ENCODE measurements around the gene TRPM1. TPM values are rescaled to one million over a fixed set of nuclear protein-coding genes. Genes with fewer than 3 reads are reported as not detected.

The TRPM1 gene
- total RNA-seq, 2 donors from 2014 or later: not detected

DNA sequence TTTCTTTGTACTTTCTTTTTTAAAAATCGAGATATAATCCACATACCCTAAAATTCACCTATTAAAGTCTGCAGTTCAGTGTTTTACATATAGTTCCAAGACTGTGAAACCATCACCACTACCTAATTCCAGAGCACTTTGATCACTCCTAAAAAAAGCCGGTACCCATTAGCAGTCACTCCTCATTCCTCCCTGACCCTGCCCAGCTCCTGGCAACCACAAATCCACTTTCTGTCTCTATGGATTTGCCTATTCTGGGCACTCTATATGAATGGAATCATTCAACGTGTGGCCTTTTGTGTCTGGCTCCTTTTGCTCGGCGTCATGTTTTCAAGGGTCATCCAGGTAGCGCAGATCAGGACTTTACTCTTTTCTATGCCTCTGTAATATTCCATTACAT is 17.3 kb downstream of the TRPM1 start:
- H3K27ac Mint-ChIP-seq: no peak overlapping the region
- peaks cover 10% of the 10 kb centered on the region for H3K27me3 Mint-ChIP-seq (ENCODE audit: low read depth)
- no peak for ATAC-seq (replicated peaks in 1 of 2)
- DNase-seq: no peak
- peaks cover 9% of the 10 kb centered on the region for H3K4me1 Mint-ChIP-seq (ENCODE audit: low read depth)
- H3K4me3 Mint-ChIP-seq: no peak overlapping the region
- no peaks in the 10 kb centered on the region for H3K9me3 Mint-ChIP-seq
- no peaks in the 10 kb centered on the region for H3K36me3 Mint-ChIP-seq (ENCODE audit: insufficient read depth in 2 of 2)

DNA sequence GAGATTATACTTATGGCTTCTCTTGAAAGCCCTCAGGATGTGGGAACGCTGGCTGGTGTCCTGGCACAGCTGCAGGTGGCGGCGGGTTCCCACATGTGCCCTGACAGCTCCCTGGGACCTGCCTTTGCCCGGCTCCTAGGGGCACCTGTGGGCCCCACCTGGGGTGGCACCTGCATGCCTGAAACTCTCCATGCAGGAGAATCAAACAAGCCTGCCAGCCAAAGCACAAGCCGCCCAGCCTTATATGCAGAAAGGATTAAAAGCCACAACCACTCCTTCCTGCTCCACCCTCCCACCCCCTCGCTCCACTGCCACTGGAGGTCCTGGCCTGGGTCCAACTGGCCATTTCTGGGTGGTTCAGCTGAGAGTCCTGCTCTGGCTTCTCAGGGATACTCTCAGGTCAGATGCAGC is 18.1 kb downstream of the TRPM1 start:
- DNase-seq (no peak), ATAC-seq (replicated peaks in 1 of 2) (no peak)
- H3K9me3 Mint-ChIP-seq: no peaks in the 10 kb centered on the region
- no peak overlapping the region for H3K4me3 Mint-ChIP-seq
- H3K36me3 Mint-ChIP-seq (ENCODE audit: insufficient read depth in 2 of 2): no peaks in the 10 kb centered on the region
- H3K4me1 Mint-ChIP-seq (ENCODE audit: low read depth): peaks cover 9% of the 10 kb centered on the region
- H3K27me3 Mint-ChIP-seq (ENCODE audit: low read depth): peaks cover 18% of the 10 kb centered on the region
- H3K27ac Mint-ChIP-seq: no peak overlapping the region

- no peaks in the 10 kb centered on the region for H3K36me3 Mint-ChIP-seq (ENCODE audit: insufficient read depth in 2 of 2)
- DNase-seq (no peak), ATAC-seq (replicated peaks in 1 of 2) (no peak)
- H3K4me3 Mint-ChIP-seq: no peak overlapping the region
- no peak overlapping the region for H3K27ac Mint-ChIP-seq
- no peaks in the 10 kb centered on the region for H3K9me3 Mint-ChIP-seq
- peaks cover 10% of the 10 kb centered on the region for H3K4me1 Mint-ChIP-seq (ENCODE audit: low read depth)
- peaks cover 20% of the 10 kb centered on the region for H3K27me3 Mint-ChIP-seq (ENCODE audit: low read depth)
These were observed 18.7 kb downstream of the TRPM1 start for GRCh38 chr15:31082771-31083369.

DNA sequence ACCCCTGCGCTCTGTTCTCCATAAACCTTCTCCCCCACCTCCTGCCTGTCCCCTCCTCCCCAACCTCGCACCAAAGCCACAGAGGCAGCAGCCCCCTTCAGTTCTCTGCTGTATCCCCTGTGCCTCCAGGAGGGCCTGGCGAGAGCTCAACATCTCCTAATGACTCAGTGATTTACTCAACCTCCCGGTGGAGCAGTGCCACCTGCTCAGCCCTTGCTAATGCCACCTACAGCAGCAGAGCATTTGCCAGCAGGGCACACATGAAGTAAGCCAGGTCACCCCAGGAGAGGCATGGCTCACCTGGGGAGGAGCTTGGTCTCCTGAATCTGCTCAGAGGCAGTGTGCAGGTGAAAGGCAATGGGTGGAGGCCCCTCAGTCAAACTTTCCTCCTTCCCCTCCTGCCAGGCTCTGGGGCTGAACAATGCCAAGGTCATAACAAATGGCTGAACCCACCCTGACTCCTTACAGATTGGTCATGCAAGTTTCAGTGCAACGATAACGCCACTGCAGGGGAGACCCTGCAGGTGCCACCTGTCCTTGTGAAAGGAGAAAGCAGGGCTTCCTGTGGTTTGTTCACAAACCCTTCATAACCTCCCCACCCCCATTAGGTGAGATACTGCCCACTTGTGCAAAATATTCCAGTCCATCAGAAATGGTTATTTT is 19.8 kb downstream of the TRPM1 start:
- no peak for DNase-seq
- Mint-ChIP-seq H3K27ac (no peak overlapping the region), H3K4me1 (ENCODE audit: low read depth) (peaks cover 20% of the 10 kb centered on the region), H3K4me3 (peak overlapping the region in 1 of 2 donors; percentile 46), H3K9me3 (no peaks in the 10 kb centered on the region), H3K27me3 (ENCODE audit: low read depth) (peaks cover 31% of the 10 kb centered on the region), H3K36me3 (ENCODE audit: insufficient read depth in 2 of 2) (no peaks in the 10 kb centered on the region)
- no peak for ATAC-seq (replicated peaks in 1 of 2)

GRCh38 chr15:31081056-31081455 is 20.5 kb downstream of the TRPM1 start:
- H3K4me1 Mint-ChIP-seq (ENCODE audit: low read depth): peaks cover 20% of the 10 kb centered on the region
- DNase-seq (no peak), ATAC-seq (replicated peaks in 1 of 2) (no peak)
- H3K27me3 Mint-ChIP-seq (ENCODE audit: low read depth): peaks cover 34% of the 10 kb centered on the region
- no peak overlapping the region for H3K27ac Mint-ChIP-seq
- H3K4me3 Mint-ChIP-seq: peak overlapping the region in 1 of 2 donors; percentile 65
- H3K9me3 Mint-ChIP-seq: no peaks in the 10 kb centered on the region
- no peaks in the 10 kb centered on the region for H3K36me3 Mint-ChIP-seq (ENCODE audit: insufficient read depth in 2 of 2)

DNA sequence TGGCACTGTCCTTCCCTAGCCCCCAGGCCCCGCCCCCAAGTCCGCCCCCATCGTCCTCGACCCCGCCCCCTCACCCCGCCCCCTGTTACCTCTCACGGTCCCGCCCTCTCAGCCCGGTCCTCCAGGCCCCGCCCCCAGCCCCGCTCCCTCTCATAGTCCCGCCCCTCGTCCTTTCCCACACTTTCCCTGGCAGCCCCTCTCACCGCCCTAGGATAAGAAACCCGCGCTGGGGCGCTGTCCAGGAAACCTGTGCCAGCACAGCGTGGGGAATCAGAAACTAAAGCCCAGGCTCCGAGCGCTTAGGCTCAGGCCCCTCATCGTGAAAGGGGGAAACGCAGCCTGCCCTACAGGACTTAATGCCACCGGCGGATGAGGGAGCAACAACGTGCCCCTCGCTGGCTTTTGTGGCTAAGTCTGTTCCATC is 20.9 kb downstream of the TRPM1 start:
- H3K9me3 Mint-ChIP-seq: no peaks in the 10 kb centered on the region
- H3K4me1 Mint-ChIP-seq (ENCODE audit: low read depth): peaks cover 20% of the 10 kb centered on the region
- peak overlapping the region in 1 of 2 donors; percentile 65 for H3K4me3 Mint-ChIP-seq
- H3K36me3 Mint-ChIP-seq (ENCODE audit: insufficient read depth in 2 of 2): no peaks in the 10 kb centered on the region
- ATAC-seq (replicated peaks in 1 of 2) (peak in 1 of 2 donors; percentile 50), DNase-seq (peak; percentile 10 to 33)
- peaks cover 38% of the 10 kb centered on the region for H3K27me3 Mint-ChIP-seq (ENCODE audit: low read depth)
- no peak overlapping the region for H3K27ac Mint-ChIP-seq

- H3K4me3 Mint-ChIP-seq: no peak overlapping the region
- peaks cover 43% of the 10 kb centered on the region for H3K27me3 Mint-ChIP-seq (ENCODE audit: low read depth)
- H3K9me3 Mint-ChIP-seq: no peaks in the 10 kb centered on the region
- no peaks in the 10 kb centered on the region for H3K36me3 Mint-ChIP-seq (ENCODE audit: insufficient read depth in 2 of 2)
- DNase-seq (no peak), ATAC-seq (replicated peaks in 1 of 2) (no peak)
- H3K4me1 Mint-ChIP-seq (ENCODE audit: low read depth): peaks cover 28% of the 10 kb centered on the region
- no peak overlapping the region for H3K27ac Mint-ChIP-seq
These were observed 22.0 kb downstream of the TRPM1 start for GRCh38 chr15:31079519-31079918.

DNA sequence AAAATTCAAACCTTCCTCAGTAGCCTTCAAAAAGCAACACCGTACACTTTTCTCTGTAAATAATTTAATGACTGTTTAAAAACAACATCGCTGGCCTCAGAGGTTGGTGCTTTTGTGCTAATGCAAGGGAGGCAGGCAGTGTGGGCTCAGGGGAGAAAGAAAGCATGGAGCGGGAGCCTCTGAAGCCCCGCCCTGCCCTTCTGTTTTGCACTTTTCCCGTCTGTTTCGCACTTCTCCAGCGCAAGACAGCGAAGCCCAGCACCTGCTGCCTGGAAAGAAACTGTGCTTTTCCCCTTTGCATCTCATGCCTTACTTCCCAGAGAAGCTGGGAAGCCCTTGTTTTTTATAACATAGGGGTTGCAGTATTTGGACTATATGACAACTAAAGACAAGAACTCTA is 23.1 kb downstream of the TRPM1 start:
- H3K36me3 Mint-ChIP-seq (ENCODE audit: insufficient read depth in 2 of 2): no peaks in the 10 kb centered on the region
- H3K27me3 Mint-ChIP-seq (ENCODE audit: low read depth): peaks cover 47% of the 10 kb centered on the region
- no peak overlapping the region for H3K4me3 Mint-ChIP-seq

GRCh38 chr15:31077941-31078340 is 23.6 kb downstream of the TRPM1 start:
- Mint-ChIP-seq H3K4me1 (ENCODE audit: low read depth) (peaks cover 34% of the 10 kb centered on the region), H3K36me3 (ENCODE audit: insufficient read depth in 2 of 2) (no peaks in the 10 kb centered on the region), H3K27ac (no peak overlapping the region), H3K4me3 (no peak overlapping the region), H3K9me3 (no peaks in the 10 kb centered on the region), H3K27me3 (ENCODE audit: low read depth) (peaks cover 52% of the 10 kb centered on the region)
- DNase-seq (no peak), ATAC-seq (replicated peaks in 1 of 2) (no peak)

More for the DNA sequence above, 23.1 kb downstream of the TRPM1 start:
- Mint-ChIP-seq H3K27ac (no peak overlapping the region), H3K4me1 (ENCODE audit: low read depth) (peaks cover 34% of the 10 kb centered on the region), H3K9me3 (no peaks in the 10 kb centered on the region)
- DNase-seq (no peak), ATAC-seq (replicated peaks in 1 of 2) (no peak)

- no peaks in the 10 kb centered on the region for H3K36me3 Mint-ChIP-seq (ENCODE audit: insufficient read depth in 2 of 2)
- DNase-seq: no peak
- H3K27ac Mint-ChIP-seq: no peak overlapping the region
- H3K27me3 Mint-ChIP-seq (ENCODE audit: low read depth): peaks cover 57% of the 10 kb centered on the region
- H3K4me3 Mint-ChIP-seq: no peak overlapping the region
- no peak for ATAC-seq (replicated peaks in 1 of 2)
- H3K9me3 Mint-ChIP-seq: no peaks in the 10 kb centered on the region
- H3K4me1 Mint-ChIP-seq (ENCODE audit: low read depth): peaks cover 34% of the 10 kb centered on the region
These were observed 24.3 kb downstream of the TRPM1 start for GRCh38 chr15:31077181-31077580.

DNA sequence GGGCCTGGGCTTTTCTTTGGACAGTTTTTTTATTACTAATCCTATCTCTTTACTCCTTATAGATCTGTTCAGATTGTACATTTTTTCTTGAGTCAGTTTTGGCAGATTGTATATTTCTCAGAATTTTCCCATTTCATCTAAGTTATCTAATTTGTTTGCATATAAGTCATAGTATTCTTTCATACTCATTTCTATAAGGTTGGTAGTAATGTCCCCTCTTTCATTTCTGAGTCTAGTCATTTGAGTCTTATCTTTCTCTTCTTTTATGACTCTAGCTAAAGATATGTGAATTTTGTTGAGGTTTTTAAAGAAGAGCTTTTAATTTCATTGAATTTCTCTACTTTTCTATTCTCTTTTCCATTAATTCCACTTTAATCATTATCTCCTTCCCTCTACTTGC is 27.2 kb downstream of the TRPM1 start:
- no peaks in the 10 kb centered on the region for H3K36me3 Mint-ChIP-seq (ENCODE audit: insufficient read depth in 2 of 2)
- no peaks in the 10 kb centered on the region for H3K9me3 Mint-ChIP-seq
- DNase-seq (no peak), ATAC-seq (replicated peaks in 1 of 2) (peak; percentile 41 to 53)
- H3K4me3 Mint-ChIP-seq: no peak overlapping the region
- H3K27me3 Mint-ChIP-seq (ENCODE audit: low read depth): peaks cover 48% of the 10 kb centered on the region
- no peak overlapping the region for H3K27ac Mint-ChIP-seq
- peaks cover 24% of the 10 kb centered on the region for H3K4me1 Mint-ChIP-seq (ENCODE audit: low read depth)

- Mint-ChIP-seq H3K27ac (no peak overlapping the region), H3K9me3 (no peaks in the 10 kb centered on the region), H3K36me3 (ENCODE audit: insufficient read depth in 2 of 2) (no peaks in the 10 kb centered on the region), H3K27me3 (ENCODE audit: low read depth) (peaks cover 21% of the 10 kb centered on the region), H3K4me1 (ENCODE audit: low read depth) (peaks cover 14% of the 10 kb centered on the region), H3K4me3 (no peak overlapping the region)
- ATAC-seq (replicated peaks in 1 of 2) (no peak), DNase-seq (no peak)
These were observed 30.7 kb downstream of the TRPM1 start for GRCh38 chr15:31070867-31071266.

DNA sequence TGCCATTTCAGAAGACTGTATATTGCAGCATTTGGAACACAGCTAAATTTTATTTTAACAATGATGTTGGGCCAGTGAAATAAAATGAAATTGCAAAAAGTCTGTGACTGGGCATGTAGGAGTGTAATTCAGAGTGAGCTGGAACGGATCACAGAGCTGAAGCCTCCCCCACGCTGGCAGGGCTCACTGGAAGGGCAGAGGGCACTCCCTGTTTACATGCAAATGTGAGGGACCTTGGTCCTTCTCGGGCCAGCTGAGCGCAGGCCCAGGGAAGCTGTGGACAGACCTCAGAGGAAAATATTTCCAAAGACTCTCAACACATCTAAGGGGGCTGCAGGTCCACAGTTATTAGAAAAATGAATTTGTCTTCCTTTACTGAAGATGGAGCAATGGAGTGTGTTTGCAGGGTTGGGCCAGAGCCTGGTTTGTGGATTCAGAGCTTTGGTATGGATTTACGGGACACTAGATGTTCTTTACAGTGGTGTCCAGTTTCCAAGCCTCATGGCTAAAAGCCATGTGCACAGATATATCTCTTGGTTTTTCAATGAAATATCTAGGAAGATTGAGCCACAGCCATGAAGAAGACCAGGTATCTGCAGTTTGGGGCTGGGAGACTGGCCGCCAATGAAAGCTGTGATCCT is 32.0 kb downstream of the TRPM1 start:
- peaks cover 13% of the 10 kb centered on the region for H3K27me3 Mint-ChIP-seq (ENCODE audit: low read depth)
- H3K9me3 Mint-ChIP-seq: no peaks in the 10 kb centered on the region
- no peaks in the 10 kb centered on the region for H3K36me3 Mint-ChIP-seq (ENCODE audit: insufficient read depth in 2 of 2)
- no peak overlapping the region for H3K27ac Mint-ChIP-seq
- H3K4me3 Mint-ChIP-seq: no peak overlapping the region
- H3K4me1 Mint-ChIP-seq (ENCODE audit: low read depth): peaks cover 5% of the 10 kb centered on the region
- ATAC-seq (replicated peaks in 1 of 2) (no peak), DNase-seq (no peak)

Measured in activated T-cell treated with anti-CD3 and anti-CD28 coated beads, Interleukin-2, amount 50 U/mL, for 72 hours (primary cell).